ENCODE results near the gene FXYD2.

The FXYD2 gene

GRCh38 chr11:117857734-117858414 is 33.3 kb upstream of the FXYD2 start:
- DNase-seq (ENCODE audit: extremely low spot score), result no peak
- TF ChIP-seq CTCF (IDR thresholded peaks at IDR 0.05; ENCODE audit: control extremely low read depth, extremely low read depth, low read depth, missing control alignments), result no peak
- ChIA-PET CTCF (no interaction called here), POLR2A (no interaction called here)

GRCh38 chr11:117855912-117856651 is 31.5 kb upstream of the FXYD2 start:
- DNase-seq (ENCODE audit: extremely low spot score), result no peak
- ChIA-PET POLR2A (interaction anchor here (0.5 kb wide), 1 partner anchor 437 kb away, joined by 3 read pairs; no protein-coding TSS in a partner anchor), CTCF (no interaction called here)
- TF ChIP-seq CTCF (IDR thresholded peaks at IDR 0.05; ENCODE audit: control extremely low read depth, extremely low read depth, low read depth, missing control alignments), result no peak

- POLR2A ChIA-PET, result no interaction called here
- CTCF ChIA-PET, result interaction anchor here (1.2 to 3.8 kb wide), 2 partner anchors 11 to 198 kb away, joined by 3 to 18 read pairs; no protein-coding TSS in a partner anchor
- no peak for TF ChIP-seq CTCF (IDR thresholded peaks at IDR 0.05; ENCODE audit: control extremely low read depth, extremely low read depth, low read depth, missing control alignments)
- no peak for DNase-seq (ENCODE audit: extremely low spot score)
Observed at GRCh38 chr11:117855186-117855845, 30.8 kb upstream of the FXYD2 start.

GRCh38 chr11:117852309-117852708 is 27.8 kb upstream of the FXYD2 start:
- DNase-seq (ENCODE audit: extremely low spot score), result no peak
- ChIA-PET CTCF (interaction anchor here (1.0 to 3.8 kb wide), 7 partner anchors 8 to 201 kb away, joined by 3 to 18 read pairs (median 4); no protein-coding TSS in a partner anchor), POLR2A (no interaction called here)
- TF ChIP-seq CTCF (IDR thresholded peaks at IDR 0.05; ENCODE audit: control extremely low read depth, extremely low read depth, low read depth, missing control alignments), result no peak

GRCh38 chr11:117851852-117852251 is 27.3 kb upstream of the FXYD2 start:
- TF ChIP-seq CTCF (IDR thresholded peaks at IDR 0.05; ENCODE audit: control extremely low read depth, extremely low read depth, low read depth, missing control alignments), result no peak

GRCh38 chr11:117851106-117851505 is 26.6 kb upstream of the FXYD2 start:
- CTCF ChIA-PET, result interaction anchor here (1.1 to 2.8 kb wide), 6 partner anchors 17 to 202 kb away, joined by 3 to 13 read pairs (median 4); no protein-coding TSS in a partner anchor
- DNase-seq (ENCODE audit: extremely low spot score), result no peak
- POLR2A ChIA-PET, result no interaction called here
- TF ChIP-seq CTCF (IDR thresholded peaks at IDR 0.05; ENCODE audit: control extremely low read depth, extremely low read depth, low read depth, missing control alignments), result no peak

More at GRCh38 chr11:117851852-117852251, 27.3 kb upstream of the FXYD2 start:
- DNase-seq (ENCODE audit: extremely low spot score), result no peak
- ChIA-PET POLR2A (no interaction called here), CTCF (interaction anchor here (1.1 to 3.8 kb wide), 7 partner anchors 7 to 202 kb away, joined by 3 to 18 read pairs (median 4); no protein-coding TSS in a partner anchor)

All from GM10248 (cell line).